GM12878 (cell line): ENCODE results near the gene PARS2. TPM values are rescaled to one million over a fixed set of nuclear protein-coding genes. Genes with fewer than 3 reads are reported as not detected.

ENCODE experiments used
- ATAC-seq: fragments of 200-7000 bp; cut with Tn5 transposase; 3 replicates; pipeline ENCODE4 v1.9.1; 2020; ENCODE audit warnings: mild to moderate bottlenecking, moderate library complexity
- BruUV-seq: library from RNA; stranded (reverse); fragments of 400-500 nt; replicated peaks from 2 replicates; lab custom pipeline; 2021; lab: Mats Ljungman, UMichigan
- CTCF ChIA-PET: fragments of 300-600 bp; sonication (Branson Sonifier 250); formaldehyde crosslinking; extraction: SDS; loops from one replicate; lab custom pipeline; 2021; ENCODE audit warnings: inconsistent platforms; lab: Yijun Ruan, JAX
- POLR2A ChIA-PET: fragments of 350-600 bp; formaldehyde crosslinking; extraction: SDS; loops from one replicate; lab custom pipeline; 2021; ENCODE audit warnings: inconsistent platforms; lab: Charles Lee
- RAD21 ChIA-PET: fragments of 300-600 bp; sonication (Branson Sonifier 250); formaldehyde crosslinking; loops from one replicate; lab custom pipeline; 2023; ENCODE audit warnings: antibody characterized with exemption; ENCODE audit not compliant: unreplicated experiment; lab: Charles Lee
- SMC1A ChIA-PET: fragments of 300-600 bp; sonication (Branson Sonifier 250); formaldehyde crosslinking; loops from one replicate; lab custom pipeline; 2023; ENCODE audit not compliant: unreplicated experiment, uncharacterized antibody; lab: Charles Lee
- DNase-seq: peaks from one replicate; pipeline ENCODE4 v3.0.0-alpha.2; 2011; ENCODE audit warnings: low read depth, low spot score
- FAIRE-seq: peaks from 3 replicates; lab custom pipeline; 2011; peaks lifted over from hg19 to GRCh38; lab: Jason Lieb, UNC
- H2AFZ ChIP-seq: 2 replicates; pipeline ENCODE4 v1.6.0; 2011; ENCODE audit warnings: low read depth, low read length, control low read depth; ENCODE audit not compliant: control insufficient read depth
- H3K27ac ChIP-seq: 2 replicates; pipeline ENCODE4 v1.5.1; 2011; ENCODE audit warnings: control low read depth; ENCODE audit not compliant: control insufficient read depth, insufficient read depth
- H3K27me3 ChIP-seq, 2 experiments: replicated peaks in 1 of 2; 2 replicates each; pipeline versions ENCODE4 v1.6.0 to v1.6.1; 2011; ENCODE audit warnings: low read length in 1 of 2; ENCODE audit not compliant: control insufficient read depth in 2 of 2, insufficient read depth in 2 of 2
- H3K36me3 ChIP-seq, 2 experiments: 2 replicates each; pipeline ENCODE4 v1.5.1; 2011; ENCODE audit warnings: low read length in 1 of 2; ENCODE audit not compliant: control insufficient read depth in 2 of 2, insufficient read depth in 2 of 2
- H3K4me1 ChIP-seq: 2 replicates; pipeline ENCODE4 v1.6.1; 2011; ENCODE audit warnings: mild to moderate bottlenecking, low read length, moderate library complexity, mixed read lengths; ENCODE audit not compliant: control insufficient read depth, insufficient read depth
- H3K4me2 ChIP-seq: 2 replicates; pipeline ENCODE4 v1.6.0; 2011; ENCODE audit warnings: control low read depth; ENCODE audit not compliant: control insufficient read depth, insufficient read depth
- H3K4me3 ChIP-seq: fragments of 200-600 bp; sonication (generic); 2 replicates; pipeline ENCODE4 v1.5.1; 2016
- H3K79me2 ChIP-seq: 2 replicates; pipeline ENCODE4 v1.6.0; 2011; ENCODE audit warnings: low read length; ENCODE audit not compliant: control insufficient read depth, insufficient read depth
- H3K9ac ChIP-seq: 2 replicates; pipeline ENCODE4 v1.8.0; 2011; ENCODE audit warnings: low read length, control low read depth, mixed read lengths; ENCODE audit not compliant: control insufficient read depth, insufficient read depth
- H3K9me3 ChIP-seq: replicated peaks from 3 replicates; pipeline ENCODE4 v1.5.1; 2011; ENCODE audit warnings: mild to moderate bottlenecking, low read length; ENCODE audit not compliant: control insufficient read depth, insufficient read depth
- H4K20me1 ChIP-seq: 2 replicates; pipeline ENCODE4 v1.6.0; 2011; ENCODE audit not compliant: control insufficient read depth, insufficient read depth
- JUNB ChIP-seq: IDR thresholded peaks from 2 replicates; pipeline ENCODE4 v1.6.1; 2016; ENCODE audit warnings: antibody characterized with exemption, mild to moderate bottlenecking
- MEF2B ChIP-seq: fragments of 450-650 bp; IDR thresholded peaks from 2 replicates; pipeline ENCODE4 v1.6.1; 2018; ENCODE audit warnings: mild to moderate bottlenecking, moderate library complexity; ENCODE audit not compliant: partially characterized antibody, poor library complexity, severe bottlenecking
- WGBS: methylation state at CpG from one replicate; pipeline ENCODE4 v1.1.6; 2016; ENCODE audit warnings: low lambda C conversion rate; ENCODE audit not compliant: insufficient replicate concordance, insufficient coverage; ENCODE audit errors: missing lambda C conversion rate; 5-methylcytosine and 5-hydroxymethylcytosine counted together
- in situ Hi-C: fragments of 300-500 bp; cut with MboI; formaldehyde crosslinking; loops from 9 replicates; pipeline ENCODE4 v1.14.3; 2018; ENCODE audit warnings: mixed read lengths
- intact Hi-C: fragments of 100-400 bp; cut with micrococcal nuclease; formaldehyde crosslinking; loops from one replicate; pipeline ENCODE4 v1.14.2; 2022; ENCODE audit not compliant: unreplicated experiment
- polyA plus RNA-seq, 11 experiments: library from polyadenylated mRNA; depleted of rRNA in 4 of 11; unstranded in 6 of 11; stranded (reverse) in 5 of 11; fragments of >200 nt; fragmentation: Nextera tagmentation in 4 of 11; fragmentation: Illumina TruSeq in 1 of 11; extraction: Ambion mirVana in 4 of 11; extraction: Trizol in 1 of 11; gene quantifications; 1 replicate in 1 of 11; 2 replicates in 10 of 11; pipeline versions ENCODE4 v1.2.1 to v1.2.3, GENCODE V29; 2011 to 2016; ENCODE audit warnings: inconsistent platforms in 2 of 11, missing spikeins in 2 of 11, low read depth in 1 of 11
- total RNA-seq, 4 experiments: library from RNA; depleted of rRNA in 3 of 4; stranded (reverse); fragments of >200 nt in 3 of 4; fragmentation: Illumina TruSeq in 1 of 4; extraction: Trizol in 1 of 4; gene quantifications; 2 replicates each; pipeline versions ENCODE4 v1.2.1 to v1.2.3, GENCODE V29; 2013 to 2021
- TF ChIP-seq, protein P1 (sequence below): IDR thresholded peaks from 2 replicates; pipeline ENCODE4 v1.6.1; 2012; ENCODE audit warnings: improper control_type of control experiment, low read depth, low read length; ENCODE audit not compliant: insufficient replicate concordance

PARS2 gene
- total and polyA plus RNA-seq, 10 of the 15 experiments (the other 5 are each of a cell fraction or from before 2014, with no cell fraction given): 3.7 to 12.2 (median 5.9) TPM

DNA sequence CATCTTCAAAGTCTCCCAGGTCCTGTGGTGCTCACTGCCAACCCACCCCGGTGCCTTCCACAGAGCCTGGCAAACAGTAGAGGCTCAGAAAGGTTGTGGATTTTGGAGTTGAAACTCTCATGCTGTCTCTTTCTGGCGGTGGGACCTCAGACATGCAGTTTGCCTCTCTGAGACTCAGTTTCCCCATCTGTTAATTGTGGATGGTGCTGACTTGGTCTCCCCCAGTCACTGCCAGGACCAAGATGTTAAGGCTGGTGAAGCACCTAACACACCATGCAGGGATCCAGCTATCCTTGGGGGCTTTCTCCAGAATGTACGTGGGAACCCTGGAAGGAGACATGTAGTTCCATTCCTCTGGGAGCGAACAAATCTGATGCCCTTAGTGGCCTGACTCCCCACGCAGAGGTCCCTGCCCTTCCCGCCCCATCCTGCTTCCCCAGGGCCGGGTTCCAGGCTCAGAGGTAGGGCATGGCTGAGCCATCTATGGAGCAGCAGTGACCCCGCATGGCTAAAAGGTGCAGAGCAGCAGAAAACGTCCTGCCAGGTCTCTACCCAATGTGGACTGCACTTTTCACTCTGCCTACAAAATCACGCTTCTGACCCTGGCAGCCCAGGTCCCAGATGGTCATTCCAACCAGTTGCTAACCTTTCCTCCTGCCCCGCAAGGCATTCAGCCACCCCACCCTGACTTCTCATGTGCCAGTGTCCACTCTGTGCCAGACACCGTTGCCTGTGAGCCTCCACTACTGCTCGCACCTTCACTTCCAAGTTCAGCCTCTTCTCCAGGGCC lies 46.0 kb upstream of the PARS2 start (continued):
- no peak for TF ChIP-seq MEF2B

DNA sequence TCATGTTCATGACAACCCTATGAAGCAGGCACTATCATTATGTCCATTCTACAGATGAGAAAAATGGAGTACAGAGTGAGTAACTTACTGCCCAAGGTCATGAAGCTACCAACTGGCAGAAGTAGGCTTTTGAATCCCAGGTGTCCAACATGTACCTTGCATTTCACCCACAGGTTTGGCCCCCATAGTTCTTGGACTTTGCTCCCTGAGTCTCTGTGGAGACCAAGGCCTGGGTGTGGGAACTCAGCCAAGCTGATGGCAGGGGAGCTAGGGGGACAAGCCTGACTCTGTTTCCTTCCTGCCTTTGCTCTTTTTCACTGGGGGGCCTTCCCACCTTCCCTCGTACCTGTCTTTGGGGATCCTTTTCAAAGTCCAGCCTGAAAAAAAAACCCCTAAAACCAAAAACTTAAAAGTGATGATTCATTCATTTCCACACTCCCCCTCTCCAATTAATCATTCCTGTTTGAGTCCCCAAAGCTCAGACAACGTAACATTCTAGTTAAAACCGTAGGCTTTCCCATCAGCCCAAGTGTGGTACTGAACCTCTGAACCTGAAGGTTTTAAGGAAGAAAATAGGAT lies 45.3 kb upstream of the PARS2 start:
- ChIA-PET POLR2A (no interaction called here), CTCF (interaction anchor here (0.6 to 3.0 kb wide), 20 partner anchors 9 to 951 kb away, joined by 3 to 12 read pairs (median 4); partner anchors contain the start of gene TTC22)
- ATAC-seq: no peak
- no peak overlapping the region for H3K9ac ChIP-seq
- TF ChIP-seq, protein P1, sequence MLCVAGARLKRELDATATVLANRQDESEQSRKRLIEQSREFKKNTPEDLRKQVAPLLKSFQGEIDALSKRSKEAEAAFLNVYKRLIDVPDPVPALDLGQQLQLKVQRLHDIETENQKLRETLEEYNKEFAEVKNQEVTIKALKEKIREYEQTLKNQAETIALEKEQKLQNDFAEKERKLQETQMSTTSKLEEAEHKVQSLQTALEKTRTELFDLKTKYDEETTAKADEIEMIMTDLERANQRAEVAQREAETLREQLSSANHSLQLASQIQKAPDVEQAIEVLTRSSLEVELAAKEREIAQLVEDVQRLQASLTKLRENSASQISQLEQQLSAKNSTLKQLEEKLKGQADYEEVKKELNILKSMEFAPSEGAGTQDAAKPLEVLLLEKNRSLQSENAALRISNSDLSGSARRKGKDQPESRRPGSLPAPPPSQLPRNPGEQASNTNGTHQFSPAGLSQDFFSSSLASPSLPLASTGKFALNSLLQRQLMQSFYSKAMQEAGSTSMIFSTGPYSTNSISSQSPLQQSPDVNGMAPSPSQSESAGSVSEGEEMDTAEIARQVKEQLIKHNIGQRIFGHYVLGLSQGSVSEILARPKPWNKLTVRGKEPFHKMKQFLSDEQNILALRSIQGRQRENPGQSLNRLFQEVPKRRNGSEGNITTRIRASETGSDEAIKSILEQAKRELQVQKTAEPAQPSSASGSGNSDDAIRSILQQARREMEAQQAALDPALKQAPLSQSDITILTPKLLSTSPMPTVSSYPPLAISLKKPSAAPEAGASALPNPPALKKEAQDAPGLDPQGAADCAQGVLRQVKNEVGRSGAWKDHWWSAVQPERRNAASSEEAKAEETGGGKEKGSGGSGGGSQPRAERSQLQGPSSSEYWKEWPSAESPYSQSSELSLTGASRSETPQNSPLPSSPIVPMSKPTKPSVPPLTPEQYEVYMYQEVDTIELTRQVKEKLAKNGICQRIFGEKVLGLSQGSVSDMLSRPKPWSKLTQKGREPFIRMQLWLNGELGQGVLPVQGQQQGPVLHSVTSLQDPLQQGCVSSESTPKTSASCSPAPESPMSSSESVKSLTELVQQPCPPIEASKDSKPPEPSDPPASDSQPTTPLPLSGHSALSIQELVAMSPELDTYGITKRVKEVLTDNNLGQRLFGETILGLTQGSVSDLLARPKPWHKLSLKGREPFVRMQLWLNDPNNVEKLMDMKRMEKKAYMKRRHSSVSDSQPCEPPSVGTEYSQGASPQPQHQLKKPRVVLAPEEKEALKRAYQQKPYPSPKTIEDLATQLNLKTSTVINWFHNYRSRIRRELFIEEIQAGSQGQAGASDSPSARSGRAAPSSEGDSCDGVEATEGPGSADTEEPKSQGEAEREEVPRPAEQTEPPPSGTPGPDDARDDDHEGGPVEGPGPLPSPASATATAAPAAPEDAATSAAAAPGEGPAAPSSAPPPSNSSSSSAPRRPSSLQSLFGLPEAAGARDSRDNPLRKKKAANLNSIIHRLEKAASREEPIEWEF: no peak
- no peak for TF ChIP-seq JUNB
- TF ChIP-seq, all 136 proteins: peak for 0
- Histone ChIP-seq H3K27me3 (no peaks in the 10 kb centered on the region), H3K9me3 (no peaks in the 10 kb centered on the region), H3K79me2 (no peaks in the 10 kb centered on the region), H3K27ac (no peak overlapping the region), H3K4me1 (peaks cover 17% of the 10 kb centered on the region), H3K4me2 (no peak overlapping the region), H2AFZ (no peak overlapping the region), H4K20me1 (no peaks in the 10 kb centered on the region), H3K36me3 (no peaks in the 10 kb centered on the region), H3K4me3 (no peak overlapping the region)
- intact Hi-C loops (loop anchor here (1.0 to 5.0 kb wide), 6 partner anchors 137 to 739 kb away; partner anchors contain the start of gene SSBP3), in situ Hi-C loops (loop anchor here (5.0 kb wide), 1 partner anchor 142 kb away; no protein-coding TSS in a partner anchor)
- no TSS peak for BruUV-seq
- ChIA-PET RAD21 (interaction anchor here (0.6 to 1.7 kb wide), 10 partner anchors 9 to 949 kb away, joined by 3 to 7 read pairs (median 4); partner anchors contain the start of genes TTC22 and TTC4), SMC1A (interaction anchor here (0.6 to 1.7 kb wide), 10 partner anchors 8 to 949 kb away, joined by 3 to 14 read pairs (median 5); no protein-coding TSS in a partner anchor)
- DNase-seq (no peak), FAIRE-seq (no peak)
- WGBS: 7% methylated on average over 3 of the region's 3 CpGs
